GM12878 (cell line): Measurements from ENCODE around the gene LIPA. TPM values are rescaled to one million over a fixed set of nuclear protein-coding genes. Genes with fewer than 3 reads are reported as not detected.

Experiments used
- ATAC-seq: fragments of 200-7000 bp; cut with Tn5 transposase; 3 replicates; pipeline ENCODE4 v1.9.1; 2020; ENCODE audit warnings: mild to moderate bottlenecking, moderate library complexity
- BruUV-seq: library from RNA; stranded (reverse); fragments of 400-500 nt; replicated peaks from 2 replicates; lab custom pipeline; 2021; lab: Mats Ljungman, UMichigan
- CTCF ChIA-PET: fragments of 300-600 bp; sonication (Branson Sonifier 250); formaldehyde crosslinking; extraction: SDS; loops from one replicate; lab custom pipeline; 2021; ENCODE audit warnings: inconsistent platforms; lab: Yijun Ruan, JAX
- POLR2A ChIA-PET: fragments of 350-600 bp; formaldehyde crosslinking; extraction: SDS; loops from one replicate; lab custom pipeline; 2021; ENCODE audit warnings: inconsistent platforms; lab: Charles Lee
- RAD21 ChIA-PET: fragments of 300-600 bp; sonication (Branson Sonifier 250); formaldehyde crosslinking; loops from one replicate; lab custom pipeline; 2023; ENCODE audit warnings: antibody characterized with exemption; ENCODE audit not compliant: unreplicated experiment; lab: Charles Lee
- SMC1A ChIA-PET: fragments of 300-600 bp; sonication (Branson Sonifier 250); formaldehyde crosslinking; loops from one replicate; lab custom pipeline; 2023; ENCODE audit not compliant: unreplicated experiment, uncharacterized antibody; lab: Charles Lee
- DNase-seq: peaks from one replicate; pipeline ENCODE4 v3.0.0-alpha.2; 2011; ENCODE audit warnings: low read depth, low spot score
- FAIRE-seq: peaks from 3 replicates; lab custom pipeline; 2011; peaks lifted over from hg19 to GRCh38; lab: Jason Lieb, UNC
- H2AFZ ChIP-seq: 2 replicates; pipeline ENCODE4 v1.6.0; 2011; ENCODE audit warnings: low read depth, low read length, control low read depth; ENCODE audit not compliant: control insufficient read depth
- H3K27ac ChIP-seq: 2 replicates; pipeline ENCODE4 v1.5.1; 2011; ENCODE audit warnings: control low read depth; ENCODE audit not compliant: control insufficient read depth, insufficient read depth
- H3K27me3 ChIP-seq, 2 experiments: replicated peaks in 1 of 2; 2 replicates each; pipeline versions ENCODE4 v1.6.0 to v1.6.1; 2011; ENCODE audit warnings: low read length in 1 of 2; ENCODE audit not compliant: control insufficient read depth in 2 of 2, insufficient read depth in 2 of 2
- H3K36me3 ChIP-seq, 2 experiments: 2 replicates each; pipeline ENCODE4 v1.5.1; 2011; ENCODE audit warnings: low read length in 1 of 2; ENCODE audit not compliant: control insufficient read depth in 2 of 2, insufficient read depth in 2 of 2
- H3K4me1 ChIP-seq: 2 replicates; pipeline ENCODE4 v1.6.1; 2011; ENCODE audit warnings: mild to moderate bottlenecking, low read length, moderate library complexity, mixed read lengths; ENCODE audit not compliant: control insufficient read depth, insufficient read depth
- H3K4me2 ChIP-seq: 2 replicates; pipeline ENCODE4 v1.6.0; 2011; ENCODE audit warnings: control low read depth; ENCODE audit not compliant: control insufficient read depth, insufficient read depth
- H3K4me3 ChIP-seq: fragments of 200-600 bp; sonication (generic); 2 replicates; pipeline ENCODE4 v1.5.1; 2016
- H3K79me2 ChIP-seq: 2 replicates; pipeline ENCODE4 v1.6.0; 2011; ENCODE audit warnings: low read length; ENCODE audit not compliant: control insufficient read depth, insufficient read depth
- H3K9ac ChIP-seq: 2 replicates; pipeline ENCODE4 v1.8.0; 2011; ENCODE audit warnings: low read length, control low read depth, mixed read lengths; ENCODE audit not compliant: control insufficient read depth, insufficient read depth
- H3K9me3 ChIP-seq: replicated peaks from 3 replicates; pipeline ENCODE4 v1.5.1; 2011; ENCODE audit warnings: mild to moderate bottlenecking, low read length; ENCODE audit not compliant: control insufficient read depth, insufficient read depth
- H4K20me1 ChIP-seq: 2 replicates; pipeline ENCODE4 v1.6.0; 2011; ENCODE audit not compliant: control insufficient read depth, insufficient read depth
- BHLHE40 ChIP-seq, 2 experiments: fragments of 450-650 bp in 1 of 2; IDR thresholded peaks; 2 replicates each; pipeline ENCODE4 v1.6.1; 2011 to 2017; ENCODE audit warnings: low read depth in 2 of 2, borderline replicate concordance in 1 of 2, improper control_type of control experiment in 1 of 2, low read length in 1 of 2, mild to moderate bottlenecking in 1 of 2
- CHD1 ChIP-seq: IDR thresholded peaks from 2 replicates; pipeline ENCODE4 v1.6.1; 2012; ENCODE audit warnings: low read depth, low read length, improper control_type of control experiment
- CREM ChIP-seq: IDR thresholded peaks from 2 replicates; pipeline ENCODE4 v1.6.1; 2014; ENCODE audit warnings: antibody characterized with exemption, low read depth
- EGR1 ChIP-seq, 2 experiments: IDR thresholded peaks; 1 replicate in 1 of 2; 2 replicates in 1 of 2; pipeline ENCODE4 v1.6.1; 2011 to 2012; ENCODE audit warnings: low read depth in 2 of 2, low read length in 2 of 2, borderline replicate concordance in 1 of 2, mild to moderate bottlenecking in 1 of 2, moderate library complexity in 1 of 2
- GATAD2B ChIP-seq: fragments of 450-650 bp; conservative IDR thresholded peaks from 2 replicates; pipeline ENCODE4 v1.6.1; 2017; ENCODE audit warnings: low read depth, mild to moderate bottlenecking, moderate library complexity
- HDAC6 ChIP-seq: fragments of 200-600 bp; sonication (generic); IDR thresholded peaks from one replicate; pipeline ENCODE4 v1.8.0; 2017; ENCODE audit warnings: antibody characterized with exemption; ENCODE audit not compliant: unreplicated experiment
- MEF2A ChIP-seq: IDR thresholded peaks from 2 replicates; pipeline ENCODE4 v1.6.1; 2011; ENCODE audit warnings: low read depth, mild to moderate bottlenecking, low read length, moderate library complexity; ENCODE audit not compliant: insufficient read depth
- MTA2 ChIP-seq: fragments of 450-650 bp; IDR thresholded peaks from 2 replicates; pipeline ENCODE4 v1.6.1; 2016; ENCODE audit warnings: low read depth, mild to moderate bottlenecking, moderate library complexity
- POLR2AphosphoS2 ChIP-seq: IDR thresholded peaks from 2 replicates; pipeline ENCODE4 v1.6.1; 2011; ENCODE audit warnings: low read depth, mild to moderate bottlenecking, low read length, improper control_type of control experiment, moderate library complexity
- RCOR1 ChIP-seq: conservative IDR thresholded peaks from 2 replicates; pipeline ENCODE4 v1.6.1; 2012; ENCODE audit warnings: low read depth, low read length, improper control_type of control experiment
- SREBF2 ChIP-seq: IDR thresholded peaks from 2 replicates; pipeline ENCODE4 v1.6.1; 2012; ENCODE audit warnings: mild to moderate bottlenecking, low read length
- TARDBP ChIP-seq: IDR thresholded peaks from 2 replicates; pipeline ENCODE4 v1.6.1; 2016; ENCODE audit warnings: borderline replicate concordance
- YBX1 ChIP-seq: fragments of 450-650 bp; IDR thresholded peaks from 2 replicates; pipeline ENCODE4 v1.6.1; 2016; ENCODE audit warnings: antibody characterized with exemption
- WGBS: methylation state at CpG from one replicate; pipeline ENCODE4 v1.1.6; 2016; ENCODE audit warnings: low lambda C conversion rate; ENCODE audit not compliant: insufficient replicate concordance, insufficient coverage; ENCODE audit errors: missing lambda C conversion rate; 5-methylcytosine and 5-hydroxymethylcytosine counted together
- in situ Hi-C: fragments of 300-500 bp; cut with MboI; formaldehyde crosslinking; loops from 9 replicates; pipeline ENCODE4 v1.14.3; 2018; ENCODE audit warnings: mixed read lengths
- intact Hi-C: fragments of 100-400 bp; cut with micrococcal nuclease; formaldehyde crosslinking; loops from one replicate; pipeline ENCODE4 v1.14.2; 2022; ENCODE audit not compliant: unreplicated experiment
- polyA plus RNA-seq, 11 experiments: library from polyadenylated mRNA; depleted of rRNA in 4 of 11; unstranded in 6 of 11; stranded (reverse) in 5 of 11; fragments of >200 nt; fragmentation: Nextera tagmentation in 4 of 11; fragmentation: Illumina TruSeq in 1 of 11; extraction: Ambion mirVana in 4 of 11; extraction: Trizol in 1 of 11; gene quantifications; 1 replicate in 1 of 11; 2 replicates in 10 of 11; pipeline versions ENCODE4 v1.2.1 to v1.2.3, GENCODE V29; 2011 to 2016; ENCODE audit warnings: inconsistent platforms in 2 of 11, missing spikeins in 2 of 11, low read depth in 1 of 11
- total RNA-seq, 4 experiments: library from RNA; depleted of rRNA in 3 of 4; stranded (reverse); fragments of >200 nt in 3 of 4; fragmentation: Illumina TruSeq in 1 of 4; extraction: Trizol in 1 of 4; gene quantifications; 2 replicates each; pipeline versions ENCODE4 v1.2.1 to v1.2.3, GENCODE V29; 2013 to 2021
- TF ChIP-seq, protein P1 (sequence below): IDR thresholded peaks from 2 replicates; pipeline ENCODE4 v1.6.1; 2012; ENCODE audit warnings: low read depth, low read length, improper control_type of control experiment
- TF ChIP-seq, protein P2 (sequence below): fragments of 450-650 bp; IDR thresholded peaks from 2 replicates; pipeline ENCODE4 v1.6.1; 2017; ENCODE audit warnings: mild to moderate bottlenecking, low read depth, inconsistent platforms; ENCODE audit not compliant: poor library complexity, severe bottlenecking
- TF ChIP-seq, protein P3 (sequence below): IDR thresholded peaks from 2 replicates; pipeline ENCODE4 v1.6.1; 2011; ENCODE audit warnings: low read depth, low read length, improper control_type of control experiment, borderline replicate concordance
- TF ChIP-seq, protein P4 (sequence below): IDR thresholded peaks from 2 replicates; pipeline ENCODE4 v1.6.1; 2012; ENCODE audit warnings: mild to moderate bottlenecking, low read depth, low read length

LIPA gene
- total and polyA plus RNA-seq, 10 of the 15 experiments (the other 5 are each of a cell fraction or from before 2014, with no cell fraction given), result 31.1 to 50.3 (median 39.5) TPM

DNA sequence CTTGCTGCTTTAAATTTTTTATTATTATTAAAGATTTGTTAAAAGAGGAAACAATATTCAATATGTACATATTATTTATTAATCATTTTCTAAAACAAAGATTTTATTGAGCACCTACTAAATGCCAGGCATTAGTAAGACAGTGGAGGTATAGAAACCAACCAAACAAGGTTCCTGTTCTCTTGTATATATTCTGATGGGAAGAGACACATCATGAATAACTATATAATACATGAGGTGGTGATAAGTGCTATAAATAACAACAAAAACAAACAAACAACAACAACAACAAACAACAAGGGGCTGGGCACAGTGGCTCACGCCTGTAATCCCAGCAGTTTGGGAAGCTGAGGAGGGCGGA, 630 bp upstream of the LIPA start:
- Histone ChIP-seq H3K79me2 (peaks cover 10% of the 10 kb centered on the region), H3K4me1 (0 out of 2 replicates have a peak, but pooled peaks cover 6% of the 10 kb centered on the region), H2AFZ (peak overlapping the region; percentile 93), H3K9me3 (peaks cover 18% of the 10 kb centered on the region), H3K4me2 (peak overlapping the region; percentile 92), H3K27me3 (no peaks in the 10 kb centered on the region), H3K27ac (no peak overlapping the region), H3K4me3 (no peak overlapping the region), H3K36me3 (no peaks in the 10 kb centered on the region), H3K9ac (no peak overlapping the region), H4K20me1 (no peaks in the 10 kb centered on the region)
- DNase-seq (no peak), ATAC-seq (no peak), FAIRE-seq (no peak)
- intact Hi-C loops, result no loop called here
- POLR2A ChIA-PET, result interaction anchor here (1.6 to 2.1 kb wide), 3 partner anchors 9 to 162 kb away, joined by 6 to 12 read pairs (median 7); partner anchors contain the start of gene IFIT5
- CTCF ChIA-PET, result interaction anchor here (1.3 to 2.9 kb wide), 4 partner anchors 10 to 162 kb away, joined by 4 to 23 read pairs (median 8); partner anchors contain the start of gene IFIT5
- WGBS, result 90% methylated on average over 2 of the region's 2 CpGs
- BruUV-seq, result no TSS peak
- RAD21 ChIA-PET, result interaction anchor here (0.6 to 4.1 kb wide), 7 partner anchors 9 to 261 kb away, joined by 3 to 30 read pairs (median 7); partner anchors contain the start of genes FAS and IFIT2
- SMC1A ChIA-PET, result interaction anchor here (2.3 to 3.8 kb wide), 2 partner anchors 11 to 117 kb away, joined by 9 to 25 read pairs; no protein-coding TSS in a partner anchor
- in situ Hi-C loops, result no loop called here
- TF ChIP-seq SREBF2 (no peak), CHD1 (no peak), GATAD2B (no peak), MEF2A (no peak), RCOR1 (no peak), TARDBP (no peak), CREM (no peak), HDAC6 (no peak), POLR2AphosphoS2 (no peak), MTA2 (no peak), EGR1 (IDR thresholded peaks at IDR 0.05; ENCODE audit: borderline replicate concordance in 1 of 2, low read depth in 2 of 2, low read length in 2 of 2) (no peak), BHLHE40 (IDR thresholded peaks at IDR 0.05; ENCODE audit: borderline replicate concordance in 1 of 2, low read depth in 2 of 2, low read length in 1 of 2) (no peak), YBX1 (no peak)
- TF ChIP-seq, protein P1, sequence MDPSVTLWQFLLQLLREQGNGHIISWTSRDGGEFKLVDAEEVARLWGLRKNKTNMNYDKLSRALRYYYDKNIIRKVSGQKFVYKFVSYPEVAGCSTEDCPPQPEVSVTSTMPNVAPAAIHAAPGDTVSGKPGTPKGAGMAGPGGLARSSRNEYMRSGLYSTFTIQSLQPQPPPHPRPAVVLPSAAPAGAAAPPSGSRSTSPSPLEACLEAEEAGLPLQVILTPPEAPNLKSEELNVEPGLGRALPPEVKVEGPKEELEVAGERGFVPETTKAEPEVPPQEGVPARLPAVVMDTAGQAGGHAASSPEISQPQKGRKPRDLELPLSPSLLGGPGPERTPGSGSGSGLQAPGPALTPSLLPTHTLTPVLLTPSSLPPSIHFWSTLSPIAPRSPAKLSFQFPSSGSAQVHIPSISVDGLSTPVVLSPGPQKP, result no peak
- TF ChIP-seq, protein P2, sequence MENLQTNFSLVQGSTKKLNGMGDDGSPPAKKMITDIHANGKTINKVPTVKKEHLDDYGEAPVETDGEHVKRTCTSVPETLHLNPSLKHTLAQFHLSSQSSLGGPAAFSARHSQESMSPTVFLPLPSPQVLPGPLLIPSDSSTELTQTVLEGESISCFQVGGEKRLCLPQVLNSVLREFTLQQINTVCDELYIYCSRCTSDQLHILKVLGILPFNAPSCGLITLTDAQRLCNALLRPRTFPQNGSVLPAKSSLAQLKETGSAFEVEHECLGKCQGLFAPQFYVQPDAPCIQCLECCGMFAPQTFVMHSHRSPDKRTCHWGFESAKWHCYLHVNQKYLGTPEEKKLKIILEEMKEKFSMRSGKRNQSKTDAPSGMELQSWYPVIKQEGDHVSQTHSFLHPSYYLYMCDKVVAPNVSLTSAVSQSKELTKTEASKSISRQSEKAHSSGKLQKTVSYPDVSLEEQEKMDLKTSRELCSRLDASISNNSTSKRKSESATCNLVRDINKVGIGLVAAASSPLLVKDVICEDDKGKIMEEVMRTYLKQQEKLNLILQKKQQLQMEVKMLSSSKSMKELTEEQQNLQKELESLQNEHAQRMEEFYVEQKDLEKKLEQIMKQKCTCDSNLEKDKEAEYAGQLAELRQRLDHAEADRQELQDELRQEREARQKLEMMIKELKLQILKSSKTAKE, result no peak
- TF ChIP-seq, protein P3, sequence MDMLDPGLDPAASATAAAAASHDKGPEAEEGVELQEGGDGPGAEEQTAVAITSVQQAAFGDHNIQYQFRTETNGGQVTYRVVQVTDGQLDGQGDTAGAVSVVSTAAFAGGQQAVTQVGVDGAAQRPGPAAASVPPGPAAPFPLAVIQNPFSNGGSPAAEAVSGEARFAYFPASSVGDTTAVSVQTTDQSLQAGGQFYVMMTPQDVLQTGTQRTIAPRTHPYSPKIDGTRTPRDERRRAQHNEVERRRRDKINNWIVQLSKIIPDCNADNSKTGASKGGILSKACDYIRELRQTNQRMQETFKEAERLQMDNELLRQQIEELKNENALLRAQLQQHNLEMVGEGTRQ, result no peak
- TF ChIP-seq, protein P4, sequence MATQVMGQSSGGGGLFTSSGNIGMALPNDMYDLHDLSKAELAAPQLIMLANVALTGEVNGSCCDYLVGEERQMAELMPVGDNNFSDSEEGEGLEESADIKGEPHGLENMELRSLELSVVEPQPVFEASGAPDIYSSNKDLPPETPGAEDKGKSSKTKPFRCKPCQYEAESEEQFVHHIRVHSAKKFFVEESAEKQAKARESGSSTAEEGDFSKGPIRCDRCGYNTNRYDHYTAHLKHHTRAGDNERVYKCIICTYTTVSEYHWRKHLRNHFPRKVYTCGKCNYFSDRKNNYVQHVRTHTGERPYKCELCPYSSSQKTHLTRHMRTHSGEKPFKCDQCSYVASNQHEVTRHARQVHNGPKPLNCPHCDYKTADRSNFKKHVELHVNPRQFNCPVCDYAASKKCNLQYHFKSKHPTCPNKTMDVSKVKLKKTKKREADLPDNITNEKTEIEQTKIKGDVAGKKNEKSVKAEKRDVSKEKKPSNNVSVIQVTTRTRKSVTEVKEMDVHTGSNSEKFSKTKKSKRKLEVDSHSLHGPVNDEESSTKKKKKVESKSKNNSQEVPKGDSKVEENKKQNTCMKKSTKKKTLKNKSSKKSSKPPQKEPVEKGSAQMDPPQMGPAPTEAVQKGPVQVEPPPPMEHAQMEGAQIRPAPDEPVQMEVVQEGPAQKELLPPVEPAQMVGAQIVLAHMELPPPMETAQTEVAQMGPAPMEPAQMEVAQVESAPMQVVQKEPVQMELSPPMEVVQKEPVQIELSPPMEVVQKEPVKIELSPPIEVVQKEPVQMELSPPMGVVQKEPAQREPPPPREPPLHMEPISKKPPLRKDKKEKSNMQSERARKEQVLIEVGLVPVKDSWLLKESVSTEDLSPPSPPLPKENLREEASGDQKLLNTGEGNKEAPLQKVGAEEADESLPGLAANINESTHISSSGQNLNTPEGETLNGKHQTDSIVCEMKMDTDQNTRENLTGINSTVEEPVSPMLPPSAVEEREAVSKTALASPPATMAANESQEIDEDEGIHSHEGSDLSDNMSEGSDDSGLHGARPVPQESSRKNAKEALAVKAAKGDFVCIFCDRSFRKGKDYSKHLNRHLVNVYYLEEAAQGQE, result no peak
